DMS114 treated with DMSO at 0.1 percent for 48 hours (cell line): ENCODE results near the gene CLDN34.

Experiments used
- DNase-seq: peaks from one replicate; lab custom pipeline; 2025; ENCODE audit not compliant: unreplicated experiment; lab: John Stamatoyannopoulos, UW

The CLDN34 gene

DNA sequence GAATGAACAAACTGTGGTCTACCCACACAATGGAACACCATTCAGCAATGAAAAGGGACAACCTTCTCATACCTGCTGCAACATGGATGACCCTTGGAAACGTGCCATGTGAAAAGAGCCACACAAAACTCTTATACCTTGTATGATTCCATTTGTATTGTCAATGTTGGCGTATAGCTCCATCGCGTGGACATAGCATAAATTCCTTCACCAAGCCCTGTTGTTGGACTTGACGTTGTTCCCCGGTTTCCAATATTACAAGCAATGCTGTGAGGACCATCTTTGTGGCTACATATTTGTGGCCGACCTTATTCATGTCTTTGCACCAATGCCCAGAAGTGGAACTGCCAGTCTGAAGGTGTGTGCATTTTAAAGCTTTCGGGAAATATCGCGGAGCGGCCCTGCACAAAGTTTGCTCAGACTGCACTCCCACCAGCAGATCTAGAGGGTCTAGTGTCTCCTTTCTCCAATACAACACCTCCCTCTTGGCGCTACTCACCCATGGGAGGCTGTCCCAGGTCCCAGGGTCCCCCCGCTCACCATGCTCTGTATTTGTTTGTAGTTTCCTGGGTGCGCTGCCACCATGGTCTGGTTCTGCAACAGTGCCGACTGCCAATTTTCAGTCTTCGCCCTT lies at the start of gene CLDN34:
TSS of gene CLDN34 (plus strand) at position 584 of the 634 bp plus-strand sequence. CDS start at position 584, 0 bp downstream.
- no peak for DNase-seq

GRCh38 chrX:9917861-9918260 lies 49.3 kb upstream of the CLDN34 start:
- no peak for DNase-seq

DNA sequence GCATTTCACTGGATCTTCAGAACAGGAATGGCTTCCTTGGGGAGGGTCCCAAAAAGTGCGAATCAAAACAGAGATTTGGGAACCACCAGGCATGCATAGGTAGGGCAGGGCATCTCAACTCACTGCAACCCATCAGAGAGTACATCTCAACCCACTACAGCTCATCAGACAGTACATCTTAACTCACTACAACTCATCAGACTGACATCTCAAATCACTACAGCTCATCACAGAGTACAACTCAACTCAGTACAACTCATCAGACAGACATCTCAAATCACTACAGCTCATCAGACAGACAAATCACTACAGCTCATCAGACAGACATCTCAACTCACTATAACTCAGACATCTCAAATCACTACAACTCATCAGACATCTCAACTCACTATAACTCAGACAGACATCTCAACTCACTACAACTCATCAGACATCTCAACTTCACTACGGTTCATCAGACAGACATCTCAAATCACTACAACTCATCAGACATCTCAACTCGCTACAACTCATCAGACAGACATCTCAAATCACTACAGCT lies 47.5 kb upstream of the CLDN34 start:
- no peak for DNase-seq

- DNase-seq = no peak
These were observed 45.8 kb upstream of the CLDN34 start for GRCh38 chrX:9921407-9921806.

DNA sequence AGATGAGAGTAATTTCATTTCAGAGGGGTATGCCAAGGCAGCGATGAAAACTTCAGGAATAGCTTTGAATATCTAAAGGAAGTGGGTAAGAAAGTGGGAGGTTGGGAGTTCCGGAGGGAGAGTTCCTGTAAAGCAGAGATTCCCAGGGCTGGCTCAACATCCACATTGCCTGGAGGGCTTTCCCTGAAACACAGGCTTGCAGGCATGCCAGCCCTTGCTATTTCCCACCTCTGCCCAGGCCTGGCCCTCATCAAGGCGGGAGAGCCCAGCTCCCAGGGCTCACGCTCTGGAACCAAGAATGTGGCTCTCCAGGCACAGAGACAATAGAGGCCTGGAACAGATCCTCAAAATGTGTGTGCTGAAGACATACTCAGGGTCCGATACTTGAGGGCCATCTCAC lies 43.8 kb upstream of the CLDN34 start:
- no peak for DNase-seq

- no peak for DNase-seq
These were observed 41.2 kb upstream of the CLDN34 start for GRCh38 chrX:9926002-9926401.

DNA sequence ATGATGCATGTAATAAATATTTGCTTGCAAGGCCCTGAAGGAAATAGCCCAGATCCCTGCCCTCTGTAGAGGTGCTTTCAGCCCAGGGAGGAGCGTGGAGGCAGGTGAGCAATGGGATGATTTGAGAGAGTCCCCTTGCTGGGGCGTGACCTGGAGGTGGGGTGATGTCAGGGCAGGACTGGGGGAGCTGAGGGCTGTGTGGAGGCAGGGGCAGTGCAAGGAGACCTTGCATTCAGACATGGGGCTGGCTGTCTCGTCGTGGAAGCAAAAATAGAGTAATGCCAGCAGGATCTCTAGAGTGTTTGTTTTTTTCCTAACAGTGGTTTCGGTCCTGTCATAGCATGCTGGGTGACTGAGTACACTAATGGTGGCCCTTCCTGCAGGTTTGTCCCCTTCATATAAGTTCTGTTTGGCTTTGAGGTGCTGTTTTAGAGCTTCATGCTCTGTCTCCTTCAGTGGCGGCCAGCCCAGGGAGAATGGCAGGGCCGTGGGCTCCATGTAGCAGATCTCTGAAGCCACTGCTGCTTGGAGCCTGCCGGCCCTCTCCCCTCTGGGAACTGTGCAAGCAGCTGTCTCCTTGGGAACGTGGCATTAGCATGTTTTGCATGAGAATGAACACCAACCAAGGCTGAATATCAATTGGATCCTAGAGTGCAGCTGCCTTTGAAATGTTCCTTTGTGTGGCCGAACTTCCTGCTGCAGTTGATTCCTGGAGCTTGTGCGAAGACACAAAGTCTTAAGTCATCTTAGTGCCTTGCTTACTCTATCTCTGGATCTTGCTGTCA lies 39.3 kb upstream of the CLDN34 start:
- no peak for DNase-seq

GRCh38 chrX:9935436-9935835 lies 31.7 kb upstream of the CLDN34 start:
- DNase-seq = no peak

DNA sequence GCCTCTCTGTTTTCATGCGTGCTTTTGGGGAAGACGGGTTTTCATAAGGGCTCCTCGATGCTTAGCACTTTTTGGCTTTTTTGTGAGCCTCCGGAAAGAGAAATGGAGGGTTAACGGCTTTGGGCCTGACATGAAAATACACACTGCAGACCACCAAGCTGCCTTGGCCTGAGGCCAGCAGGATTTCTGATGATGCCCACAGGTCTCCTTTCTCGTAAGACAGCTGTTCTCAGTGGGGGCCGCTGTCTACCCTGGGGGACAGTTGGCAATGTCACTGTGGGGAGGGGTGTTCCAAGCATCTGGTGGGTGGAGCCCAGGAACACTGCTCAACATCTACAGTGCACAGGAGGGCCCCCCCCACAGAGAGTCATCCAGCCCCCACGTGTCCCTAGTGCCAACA lies 29.4 kb upstream of the CLDN34 start:
- DNase-seq = no peak

- no peak for DNase-seq
These were observed 28.6 kb upstream of the CLDN34 start for GRCh38 chrX:9938516-9938915.

DNA sequence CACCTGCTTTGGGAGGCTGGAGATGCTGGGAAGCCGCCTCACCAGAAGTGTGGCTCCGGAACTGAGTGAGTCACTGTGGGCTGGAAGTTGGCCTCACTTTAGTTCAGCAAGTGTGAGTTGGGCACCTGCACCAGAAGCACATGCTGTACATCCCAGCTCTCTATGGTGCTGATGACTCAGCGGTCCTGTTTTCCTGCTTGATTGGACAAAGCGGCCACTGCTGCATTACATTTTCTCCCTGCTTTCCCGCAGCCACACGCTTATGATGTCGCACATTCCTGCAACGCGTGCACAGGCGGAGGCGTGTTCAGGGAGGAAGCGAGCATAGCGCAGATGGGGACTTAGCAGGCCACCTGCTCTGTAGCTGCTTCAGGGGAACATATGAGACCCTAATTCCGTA lies 26.7 kb upstream of the CLDN34 start:
- no peak for DNase-seq

GRCh38 chrX:9942086-9942485 lies 25.1 kb upstream of the CLDN34 start:
- DNase-seq = no peak

- no peak for DNase-seq
These were observed 23.7 kb upstream of the CLDN34 start for GRCh38 chrX:9943420-9943819.

- no peak for DNase-seq
These were observed 19.9 kb upstream of the CLDN34 start for GRCh38 chrX:9947131-9947794.

DNA sequence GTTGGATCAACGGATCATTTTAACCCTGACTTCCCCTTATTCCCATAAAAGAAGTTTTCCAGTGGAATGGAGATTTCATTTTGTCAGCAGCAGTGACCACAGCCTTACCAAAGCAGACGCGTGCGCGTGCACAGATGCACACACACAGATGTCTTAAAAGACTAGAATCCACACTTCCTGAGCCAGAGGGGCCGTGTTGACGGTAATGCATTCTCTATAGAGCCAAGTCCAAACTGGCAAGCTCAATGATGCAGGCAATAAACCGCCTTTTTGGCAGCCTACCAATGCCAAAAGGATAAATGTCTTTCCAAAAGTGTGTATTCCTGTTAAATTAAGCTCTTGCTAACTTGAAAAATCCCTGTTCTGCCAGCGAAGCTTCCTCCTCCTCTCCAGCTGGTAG lies 18.8 kb upstream of the CLDN34 start:
- no peak for DNase-seq

GRCh38 chrX:9952300-9952699 lies 14.9 kb upstream of the CLDN34 start:
- DNase-seq = no peak

GRCh38 chrX:9953396-9953795 lies 13.8 kb upstream of the CLDN34 start:
- DNase-seq = no peak

- no peak for DNase-seq
These were observed 11.7 kb upstream of the CLDN34 start for GRCh38 chrX:9955506-9955905.

GRCh38 chrX:9957743-9958142 lies 9.4 kb upstream of the CLDN34 start:
- DNase-seq = no peak

- no peak for DNase-seq
These were observed 9.0 kb upstream of the CLDN34 start for GRCh38 chrX:9958183-9958582.

DNA sequence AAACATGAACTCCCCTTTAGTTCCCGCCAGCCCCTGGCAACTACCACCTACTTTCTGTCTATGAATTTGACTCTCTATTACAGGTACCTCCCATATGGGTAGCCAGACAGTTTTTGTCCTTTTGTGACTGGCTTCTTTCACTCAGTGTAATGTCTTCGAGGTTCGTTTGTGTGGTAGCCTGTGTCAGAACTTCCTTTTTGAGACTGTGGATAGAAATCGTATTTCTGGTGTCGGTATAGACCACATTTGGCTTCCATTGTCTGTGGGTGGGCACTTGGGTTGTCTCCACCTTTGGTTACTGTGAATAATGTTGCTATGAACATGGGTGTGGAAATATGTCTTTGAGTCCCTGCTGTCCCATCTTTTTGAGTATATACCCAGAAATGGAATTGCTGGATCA lies 5.4 kb upstream of the CLDN34 start:
- no peak for DNase-seq

DNA sequence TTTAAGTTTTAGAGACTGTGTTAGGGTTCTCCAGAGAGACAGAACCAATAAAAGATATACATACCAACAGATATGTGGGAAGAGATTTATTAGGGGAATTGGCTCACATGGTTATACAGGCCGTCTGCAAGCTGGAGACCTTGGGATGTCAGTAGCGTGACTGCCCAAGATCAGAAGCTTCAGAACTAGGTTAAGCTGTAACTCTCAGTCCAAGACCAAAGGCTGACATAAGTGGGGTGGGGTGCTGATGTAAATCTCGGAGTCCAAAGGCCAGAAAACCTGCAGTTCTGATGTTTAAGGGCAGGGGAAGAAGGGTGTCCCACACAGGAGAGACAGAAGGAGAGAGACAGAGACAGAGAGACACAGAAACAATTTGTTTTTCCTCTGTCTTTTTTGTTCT lies 10.5 kb downstream of the CLDN34 start:
- DNase-seq = no peak
